HuH-7 (cell line): ENCODE measurements around the gene CCL2.

Source experiments
- DNase-seq: peaks from one replicate; pipeline ENCODE4 v3.0.0; 2011; ENCODE audit warnings: low spot score

The CCL2 gene

GRCh38 chr17:34265711-34266110 lies 10.6 kb downstream of the CCL2 start:
- no peak for DNase-seq

- DNase-seq: no peak
Observed at GRCh38 chr17:34269969-34270368, 14.9 kb downstream of the CCL2 start, which contains the start of gene CCL7. TSS of gene CCL7 (plus strand) at chr17:34270221. CDS start at chr17:34270291, 70 bp downstream.

GRCh38 chr17:34275881-34276280 lies 20.8 kb downstream of the CCL2 start:
- no peak for DNase-seq

- no peak for DNase-seq
Observed at GRCh38 chr17:34276826-34277225, 21.7 kb downstream of the CCL2 start.

- no peak for DNase-seq
Observed at GRCh38 chr17:34283571-34283970, 28.5 kb downstream of the CCL2 start.

- DNase-seq: no peak
Observed at GRCh38 chr17:34285286-34285792, 30.3 kb downstream of the CCL2 start, which contains the start of gene CCL11. TSS of gene CCL11 (plus strand) at chr17:34285742. CDS start at chr17:34285809, 67 bp downstream.

- no peak for DNase-seq
Observed at GRCh38 chr17:34287875-34288274, 32.8 kb downstream of the CCL2 start.

GRCh38 chr17:34290586-34290985 lies 35.5 kb downstream of the CCL2 start:
- no peak for DNase-seq

GRCh38 chr17:34291721-34292348 lies 36.8 kb downstream of the CCL2 start:
- no peak for DNase-seq

GRCh38 chr17:34299027-34299426 lies 43.9 kb downstream of the CCL2 start:
- DNase-seq: no peak

GRCh38 chr17:34299956-34300577 lies 45.0 kb downstream of the CCL2 start:
- no peak for DNase-seq

GRCh38 chr17:34300652-34301370 lies 45.7 kb downstream of the CCL2 start:
- DNase-seq: no peak

GRCh38 chr17:34301986-34302385 lies 46.9 kb downstream of the CCL2 start:
- no peak for DNase-seq

- no peak for DNase-seq
Observed at GRCh38 chr17:34302636-34303035, 47.6 kb downstream of the CCL2 start.

- DNase-seq: no peak
Observed at GRCh38 chr17:34303606-34304005, 48.5 kb downstream of the CCL2 start.

GRCh38 chr17:34305061-34305460 lies 50.0 kb downstream of the CCL2 start:
- no peak for DNase-seq

- no peak for DNase-seq
Observed at GRCh38 chr17:34305606-34306005, 50.5 kb downstream of the CCL2 start.

- no peak for DNase-seq
Observed at GRCh38 chr17:34306466-34306865, 51.4 kb downstream of the CCL2 start.
